Body of pancreas (tissue), 4 donors: ENCODE data around the gene C1orf198.

Experiments used
- POLR2A ChIP-seq, 3 donors: fragments of 450-650 bp; IDR thresholded peaks; one replicate each; pipeline ENCODE4 v1.6.1; 2016; ENCODE audit warnings: antibody characterized with exemption in 3 of 3, mild to moderate bottlenecking in 2 of 3
- TF ChIP-seq, protein P1 (sequence below), 7 experiments: fragments of 450-650 bp in 4 of 7; fragments of 200-600 bp in 3 of 7; sonication (generic) in 3 of 7; IDR thresholded peaks; one replicate each; pipeline ENCODE4 v1.5.1; 2016 to 2019; ENCODE audit warnings: antibody characterized with exemption in 7 of 7

DNA sequence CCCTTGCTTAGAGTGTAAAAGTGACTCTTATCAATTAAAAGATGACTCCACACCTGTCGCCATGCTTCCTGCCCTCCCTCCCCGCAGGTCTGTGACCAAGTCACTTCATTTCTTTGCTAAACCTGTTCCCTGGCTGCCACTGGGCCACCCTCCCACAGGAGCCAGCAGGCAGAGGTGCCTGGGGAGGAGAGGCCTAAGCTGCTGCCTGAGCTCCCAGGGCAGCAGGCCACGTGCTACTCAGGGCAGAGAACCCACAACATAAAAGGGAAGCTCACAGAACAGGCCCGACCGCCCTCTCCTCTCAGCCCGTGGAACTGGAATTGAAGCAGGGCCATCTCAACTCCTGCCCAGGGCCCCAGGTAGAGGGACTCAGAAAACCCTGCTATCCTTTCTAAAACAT, 4.9 kb downstream of the C1orf198 start:
- TF ChIP-seq, protein P1, sequence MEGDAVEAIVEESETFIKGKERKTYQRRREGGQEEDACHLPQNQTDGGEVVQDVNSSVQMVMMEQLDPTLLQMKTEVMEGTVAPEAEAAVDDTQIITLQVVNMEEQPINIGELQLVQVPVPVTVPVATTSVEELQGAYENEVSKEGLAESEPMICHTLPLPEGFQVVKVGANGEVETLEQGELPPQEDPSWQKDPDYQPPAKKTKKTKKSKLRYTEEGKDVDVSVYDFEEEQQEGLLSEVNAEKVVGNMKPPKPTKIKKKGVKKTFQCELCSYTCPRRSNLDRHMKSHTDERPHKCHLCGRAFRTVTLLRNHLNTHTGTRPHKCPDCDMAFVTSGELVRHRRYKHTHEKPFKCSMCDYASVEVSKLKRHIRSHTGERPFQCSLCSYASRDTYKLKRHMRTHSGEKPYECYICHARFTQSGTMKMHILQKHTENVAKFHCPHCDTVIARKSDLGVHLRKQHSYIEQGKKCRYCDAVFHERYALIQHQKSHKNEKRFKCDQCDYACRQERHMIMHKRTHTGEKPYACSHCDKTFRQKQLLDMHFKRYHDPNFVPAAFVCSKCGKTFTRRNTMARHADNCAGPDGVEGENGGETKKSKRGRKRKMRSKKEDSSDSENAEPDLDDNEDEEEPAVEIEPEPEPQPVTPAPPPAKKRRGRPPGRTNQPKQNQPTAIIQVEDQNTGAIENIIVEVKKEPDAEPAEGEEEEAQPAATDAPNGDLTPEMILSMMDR (IDR thresholded peaks at IDR 0.05), result peak in 1 of 7 experiments; percentile 9
- TF ChIP-seq POLR2A (IDR thresholded peaks at IDR 0.05), result peak in 1 of 3 donors; percentile 15
